Adrenal gland (tissue), 5 donors: Measurements from ENCODE around the gene SELENOO.

Experiments
- POLR2A ChIP-seq, 2 donors: fragments of 450-650 bp; IDR thresholded peaks; one replicate each; pipeline ENCODE4 v1.6.1; 2017; ENCODE audit warnings: antibody characterized with exemption in 2 of 2, mild to moderate bottlenecking in 2 of 2, moderate library complexity in 1 of 2
- TF ChIP-seq, protein P1 (sequence below), 6 experiments: fragments of 450-650 bp in 4 of 6; fragments of 200-600 bp in 2 of 6; sonication (generic) in 1 of 6; IDR thresholded peaks; 1 replicate in 5 of 6; 2 replicates in 1 of 6; pipeline versions ENCODE4 v1.5.1 to v1.8.0; 2016 to 2021; ENCODE audit warnings: antibody characterized with exemption in 6 of 6, mild to moderate bottlenecking in 2 of 6, moderate library complexity in 1 of 6
- donor health status: DM: no; HTN: no; CAD: no.

DNA sequence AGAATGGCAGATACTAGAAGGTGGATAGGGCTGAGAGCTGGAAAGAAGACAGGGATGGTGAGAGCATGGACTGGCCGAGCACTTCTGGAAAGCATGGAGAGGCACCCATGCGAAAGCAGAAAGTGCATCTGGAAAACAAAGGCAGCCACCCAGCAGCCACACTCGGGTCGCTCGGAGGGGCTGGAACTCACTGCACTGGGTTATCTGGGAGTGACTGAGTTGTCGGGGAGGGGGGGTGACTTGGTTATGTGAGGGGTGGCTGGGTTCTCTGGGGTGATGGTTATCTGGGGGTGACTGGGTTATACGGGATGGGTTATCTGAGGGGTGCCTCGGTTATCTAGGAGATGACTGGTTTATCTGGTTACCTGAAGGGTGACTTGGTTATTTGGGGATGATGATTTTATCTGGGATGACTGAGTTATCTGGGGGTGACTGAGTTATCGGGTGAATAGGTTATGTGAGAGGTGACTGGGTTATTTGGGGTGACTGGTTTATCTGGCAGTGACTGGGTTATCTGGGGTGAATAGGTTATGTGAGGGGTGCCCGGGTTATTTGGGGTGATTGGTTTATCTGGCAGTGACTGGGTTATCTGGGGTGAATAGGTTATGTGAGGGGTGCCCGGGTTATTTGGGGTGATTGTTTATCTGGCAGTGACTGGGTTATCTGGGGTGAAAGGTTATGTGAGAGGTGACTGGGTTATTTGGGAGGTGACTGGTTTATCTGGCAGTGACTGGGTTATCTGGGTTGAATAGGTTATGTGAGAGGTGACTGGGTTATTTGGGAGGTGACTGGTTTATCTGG, 32.9 kb upstream of the SELENOO start:
- TF ChIP-seq, protein P1, sequence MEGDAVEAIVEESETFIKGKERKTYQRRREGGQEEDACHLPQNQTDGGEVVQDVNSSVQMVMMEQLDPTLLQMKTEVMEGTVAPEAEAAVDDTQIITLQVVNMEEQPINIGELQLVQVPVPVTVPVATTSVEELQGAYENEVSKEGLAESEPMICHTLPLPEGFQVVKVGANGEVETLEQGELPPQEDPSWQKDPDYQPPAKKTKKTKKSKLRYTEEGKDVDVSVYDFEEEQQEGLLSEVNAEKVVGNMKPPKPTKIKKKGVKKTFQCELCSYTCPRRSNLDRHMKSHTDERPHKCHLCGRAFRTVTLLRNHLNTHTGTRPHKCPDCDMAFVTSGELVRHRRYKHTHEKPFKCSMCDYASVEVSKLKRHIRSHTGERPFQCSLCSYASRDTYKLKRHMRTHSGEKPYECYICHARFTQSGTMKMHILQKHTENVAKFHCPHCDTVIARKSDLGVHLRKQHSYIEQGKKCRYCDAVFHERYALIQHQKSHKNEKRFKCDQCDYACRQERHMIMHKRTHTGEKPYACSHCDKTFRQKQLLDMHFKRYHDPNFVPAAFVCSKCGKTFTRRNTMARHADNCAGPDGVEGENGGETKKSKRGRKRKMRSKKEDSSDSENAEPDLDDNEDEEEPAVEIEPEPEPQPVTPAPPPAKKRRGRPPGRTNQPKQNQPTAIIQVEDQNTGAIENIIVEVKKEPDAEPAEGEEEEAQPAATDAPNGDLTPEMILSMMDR (IDR thresholded peaks at IDR 0.05) = no peak
- TF ChIP-seq POLR2A (IDR thresholded peaks at IDR 0.05) = no peak
